22Rv1 (cell line): ENCODE data around the gene AP3S1.
"Not testable (repeated sequence)": the region's sequence is repeated elsewhere in the genome, so short reads cannot be mapped to it uniquely, and the experiment has no call there.

Experiments used
- H3K27ac ChIP-seq: fragments of 450-650 bp; 2 replicates; pipeline ENCODE4 v1.5.1; 2017
- ZFX ChIP-seq: fragments of 450-650 bp; IDR thresholded peaks from 2 replicates; pipeline ENCODE4 v1.6.1; 2017; ENCODE audit warnings: antibody characterized with exemption, borderline replicate concordance
- TF ChIP-seq, protein P1 (sequence below): fragments of 450-650 bp; IDR thresholded peaks from 2 replicates; pipeline ENCODE4 v1.5.1; 2017; ENCODE audit warnings: mild to moderate bottlenecking

Gene AP3S1

DNA sequence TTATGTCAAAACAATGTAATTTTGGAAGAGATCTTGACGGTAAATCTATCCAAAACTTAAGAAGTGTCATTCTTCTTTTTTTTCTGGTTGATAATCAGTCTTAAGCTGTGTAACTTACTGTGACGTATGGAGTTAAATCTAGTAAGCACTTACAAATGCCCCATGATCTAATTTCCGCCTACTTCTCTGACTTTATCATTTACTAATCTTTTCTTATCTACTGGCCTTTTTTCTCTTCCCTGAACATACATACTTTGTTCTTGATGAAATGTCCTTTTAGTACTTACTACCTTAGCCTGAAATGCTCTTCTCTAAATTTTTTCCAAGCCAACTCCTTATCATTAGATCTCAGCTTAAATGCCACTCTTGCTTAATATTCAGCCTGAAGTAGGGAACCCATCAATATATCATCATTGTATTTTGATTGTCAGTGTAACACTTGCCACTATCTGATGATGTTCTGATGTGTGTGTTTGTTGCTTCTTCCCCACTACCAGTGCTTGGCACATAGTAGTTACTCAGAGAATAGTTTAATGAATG, 27.6 kb downstream of the AP3S1 start:
- TF ChIP-seq, protein P1, sequence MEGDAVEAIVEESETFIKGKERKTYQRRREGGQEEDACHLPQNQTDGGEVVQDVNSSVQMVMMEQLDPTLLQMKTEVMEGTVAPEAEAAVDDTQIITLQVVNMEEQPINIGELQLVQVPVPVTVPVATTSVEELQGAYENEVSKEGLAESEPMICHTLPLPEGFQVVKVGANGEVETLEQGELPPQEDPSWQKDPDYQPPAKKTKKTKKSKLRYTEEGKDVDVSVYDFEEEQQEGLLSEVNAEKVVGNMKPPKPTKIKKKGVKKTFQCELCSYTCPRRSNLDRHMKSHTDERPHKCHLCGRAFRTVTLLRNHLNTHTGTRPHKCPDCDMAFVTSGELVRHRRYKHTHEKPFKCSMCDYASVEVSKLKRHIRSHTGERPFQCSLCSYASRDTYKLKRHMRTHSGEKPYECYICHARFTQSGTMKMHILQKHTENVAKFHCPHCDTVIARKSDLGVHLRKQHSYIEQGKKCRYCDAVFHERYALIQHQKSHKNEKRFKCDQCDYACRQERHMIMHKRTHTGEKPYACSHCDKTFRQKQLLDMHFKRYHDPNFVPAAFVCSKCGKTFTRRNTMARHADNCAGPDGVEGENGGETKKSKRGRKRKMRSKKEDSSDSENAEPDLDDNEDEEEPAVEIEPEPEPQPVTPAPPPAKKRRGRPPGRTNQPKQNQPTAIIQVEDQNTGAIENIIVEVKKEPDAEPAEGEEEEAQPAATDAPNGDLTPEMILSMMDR: no peak
- H3K27ac ChIP-seq: no peak overlapping the region

DNA sequence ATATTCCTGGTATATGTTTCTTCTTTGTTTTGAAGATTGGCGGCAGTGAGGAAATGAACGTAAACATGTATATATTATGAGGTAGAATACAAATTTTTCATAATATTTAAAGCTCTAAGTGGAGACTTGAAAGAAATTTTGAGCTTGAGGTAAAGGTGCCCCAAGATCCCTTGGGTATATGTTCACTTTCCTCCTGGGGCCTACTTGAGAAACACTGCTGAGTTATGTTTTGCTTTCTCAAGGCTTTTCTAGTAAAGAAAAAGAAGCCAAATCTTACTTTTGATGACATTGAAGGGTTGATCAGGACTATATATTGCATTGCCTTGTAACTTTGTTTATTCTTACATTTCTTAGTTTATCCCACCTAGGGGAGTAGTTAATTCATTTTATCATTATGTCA, 30.7 kb downstream of the AP3S1 start:
- no peak overlapping the region for H3K27ac ChIP-seq
- no peak for TF ChIP-seq ZFX
- TF ChIP-seq, protein P1: no peak

DNA sequence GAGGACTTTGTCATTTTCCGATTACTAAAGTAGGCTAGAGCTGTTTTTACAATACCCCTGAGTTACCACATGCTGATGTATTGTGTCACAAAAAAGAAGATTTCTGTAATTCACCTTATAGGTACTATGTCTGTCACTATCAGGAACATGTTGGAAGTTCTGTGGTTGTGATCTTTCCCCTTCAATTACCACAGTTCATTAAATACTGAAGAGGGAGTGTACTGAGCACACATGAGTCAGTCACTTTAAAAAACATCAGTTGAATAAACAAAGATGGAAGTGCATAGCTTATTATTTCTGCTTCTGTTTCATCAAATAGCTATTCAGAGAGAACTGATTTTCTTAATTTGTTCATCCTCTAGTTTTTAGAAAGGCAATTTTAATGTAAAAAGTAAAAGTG, 31.7 kb downstream of the AP3S1 start:
- no peak overlapping the region for H3K27ac ChIP-seq
- no peak for TF ChIP-seq ZFX
- TF ChIP-seq, protein P1: no peak

DNA sequence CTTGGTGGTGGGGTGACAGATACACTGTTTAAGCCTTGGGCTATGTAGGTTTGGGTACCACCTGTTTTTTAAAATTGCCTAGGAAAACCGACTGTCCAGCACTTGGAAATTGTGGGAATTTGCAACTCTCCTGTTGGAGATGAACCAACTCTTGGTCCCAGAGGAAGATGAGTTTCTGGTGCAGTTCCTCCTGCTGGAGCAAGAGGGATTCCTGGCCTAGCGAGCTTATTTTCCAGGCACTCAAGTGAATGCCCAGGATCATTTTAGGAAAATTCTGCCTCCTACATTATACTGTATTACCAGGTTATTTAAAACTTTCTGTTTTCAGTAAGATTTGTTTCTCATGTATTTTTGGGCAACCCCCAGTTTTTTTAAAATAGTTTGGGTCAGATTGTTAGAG, 33.7 kb downstream of the AP3S1 start:
- no peak for TF ChIP-seq ZFX
- TF ChIP-seq, protein P1: peak; percentile 25; the same call in 1 of the 2 replicates
- H3K27ac ChIP-seq: no peak overlapping the region

DNA sequence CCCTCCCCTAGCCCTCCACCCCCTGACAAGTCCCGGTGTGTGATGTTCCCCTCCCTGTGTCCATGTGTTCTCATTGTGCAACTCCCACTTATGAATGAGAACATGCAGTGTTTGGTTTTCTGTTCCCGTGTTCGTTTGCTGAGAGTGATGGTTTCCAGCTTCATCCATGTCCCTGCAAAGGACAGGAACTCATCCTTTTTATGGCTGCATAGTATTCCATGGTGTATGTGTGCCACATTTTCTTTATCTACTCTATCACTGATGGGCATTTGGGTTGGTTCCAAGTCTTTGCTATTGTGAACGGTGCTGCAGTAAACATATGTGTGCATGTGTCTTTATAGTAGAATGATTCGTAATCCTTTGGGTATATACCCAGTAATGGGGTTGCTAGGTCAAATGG, 35.6 kb downstream of the AP3S1 start:
- H3K27ac ChIP-seq: not testable (repeated sequence)

DNA sequence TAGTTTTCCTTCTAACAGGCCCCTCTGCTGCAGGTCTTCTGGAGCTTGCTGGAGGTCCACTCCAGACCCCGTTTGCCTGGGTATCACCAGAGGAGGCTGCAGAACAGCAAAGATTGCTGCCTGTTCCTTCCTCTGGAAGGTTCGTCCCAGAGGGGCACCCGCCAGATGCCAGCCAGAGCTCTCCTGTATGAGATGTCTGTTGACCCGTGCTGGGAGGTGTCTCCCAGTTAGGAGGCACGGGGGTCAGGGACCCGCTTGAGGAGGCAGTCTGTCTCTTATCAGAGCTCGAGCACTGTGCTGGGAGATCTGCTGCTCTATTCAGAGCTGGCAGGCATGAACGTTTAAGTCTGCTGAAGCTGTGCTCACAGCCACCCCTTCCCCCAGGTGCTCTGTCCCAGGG, 40.7 kb downstream of the AP3S1 start:
- H3K27ac ChIP-seq: not testable (repeated sequence)

DNA sequence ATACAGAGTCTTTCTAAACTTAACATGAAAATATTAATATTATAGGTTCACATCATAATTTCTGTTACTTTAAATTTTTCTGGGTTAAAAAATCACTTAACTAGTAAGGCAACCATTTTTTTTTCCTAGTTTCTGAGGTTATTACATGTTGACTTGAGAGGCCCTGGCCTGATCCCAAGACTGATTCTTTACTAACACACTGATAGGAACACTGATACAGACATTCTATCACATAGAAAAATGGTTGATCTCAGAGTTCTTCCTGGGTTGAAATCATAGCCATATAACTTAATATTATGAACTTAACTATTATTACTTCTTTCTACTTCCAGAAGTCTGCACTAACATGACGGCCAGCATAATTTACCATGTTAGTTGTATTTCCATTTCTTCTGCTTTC, 43.0 kb downstream of the AP3S1 start:
- no peak for TF ChIP-seq ZFX
- TF ChIP-seq, protein P1: no peak
- H3K27ac ChIP-seq: no peak overlapping the region

DNA sequence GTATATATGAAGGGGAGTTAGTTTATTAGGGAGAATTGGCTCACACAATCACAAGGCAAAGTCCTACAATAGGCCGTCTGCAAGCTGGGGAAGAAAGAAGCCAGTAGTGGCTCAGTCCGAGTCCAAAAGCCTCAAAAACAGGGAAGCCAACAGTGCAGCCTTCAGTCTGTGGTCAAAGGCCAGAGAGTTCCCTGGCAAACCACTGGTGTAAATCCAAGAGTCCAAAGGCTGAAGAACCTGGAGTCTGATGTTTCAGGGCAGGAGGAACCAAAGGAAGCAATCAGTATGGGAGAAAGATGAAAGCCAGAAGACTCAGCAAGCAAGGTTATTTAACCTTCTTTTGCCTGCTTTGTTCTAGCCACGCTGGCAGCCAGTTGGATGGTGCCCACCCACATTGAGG, 43.5 kb downstream of the AP3S1 start:
- H3K27ac ChIP-seq: not testable (repeated sequence)

DNA sequence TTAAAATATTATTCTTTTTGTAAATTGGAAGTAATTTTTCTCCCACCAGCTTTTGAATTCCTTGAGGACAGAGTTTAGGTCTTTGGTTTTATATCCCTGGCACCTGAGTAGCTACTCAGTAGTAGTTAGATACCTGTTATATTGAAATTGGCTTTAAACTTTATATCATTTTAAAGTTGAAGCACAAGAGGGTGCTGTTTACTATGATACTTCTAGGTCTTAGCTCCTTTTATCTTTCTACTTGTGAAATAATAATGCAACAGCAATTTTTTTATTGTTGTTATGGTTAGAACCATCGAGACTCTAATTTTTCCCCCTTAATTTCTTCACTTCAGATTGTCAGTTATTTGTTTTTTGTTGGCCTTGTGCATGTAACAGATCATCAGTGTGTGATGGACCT, 46.3 kb downstream of the AP3S1 start:
- no peak overlapping the region for H3K27ac ChIP-seq

More for the DNA sequence above, 46.3 kb downstream of the AP3S1 start:
- TF ChIP-seq, protein P1: peak; percentile 71
- TF ChIP-seq ZFX: no peak
